ENCODE data around the gene PGM1.

Gene PGM1

DNA sequence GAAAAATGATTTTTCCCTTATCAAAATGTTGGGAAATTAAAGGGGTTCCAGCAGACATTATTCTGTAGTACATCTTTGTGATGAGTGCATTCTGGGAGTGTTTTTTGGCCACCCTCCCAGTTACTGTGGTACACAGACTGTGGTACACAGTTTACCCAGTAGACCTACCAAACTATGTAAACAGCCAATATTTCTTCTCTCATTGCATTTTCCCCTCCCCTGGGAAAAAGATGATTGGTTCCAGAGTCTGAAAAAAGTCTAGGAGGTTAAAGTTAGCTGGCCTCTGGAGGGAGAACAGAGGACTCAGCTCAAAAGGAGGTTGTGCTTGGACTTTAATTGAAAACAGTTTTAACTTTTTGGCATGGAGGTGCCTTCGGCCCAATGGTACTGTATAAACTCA, 42.5 kb downstream of the PGM1 start:
- no peak for DNase-seq

DNA sequence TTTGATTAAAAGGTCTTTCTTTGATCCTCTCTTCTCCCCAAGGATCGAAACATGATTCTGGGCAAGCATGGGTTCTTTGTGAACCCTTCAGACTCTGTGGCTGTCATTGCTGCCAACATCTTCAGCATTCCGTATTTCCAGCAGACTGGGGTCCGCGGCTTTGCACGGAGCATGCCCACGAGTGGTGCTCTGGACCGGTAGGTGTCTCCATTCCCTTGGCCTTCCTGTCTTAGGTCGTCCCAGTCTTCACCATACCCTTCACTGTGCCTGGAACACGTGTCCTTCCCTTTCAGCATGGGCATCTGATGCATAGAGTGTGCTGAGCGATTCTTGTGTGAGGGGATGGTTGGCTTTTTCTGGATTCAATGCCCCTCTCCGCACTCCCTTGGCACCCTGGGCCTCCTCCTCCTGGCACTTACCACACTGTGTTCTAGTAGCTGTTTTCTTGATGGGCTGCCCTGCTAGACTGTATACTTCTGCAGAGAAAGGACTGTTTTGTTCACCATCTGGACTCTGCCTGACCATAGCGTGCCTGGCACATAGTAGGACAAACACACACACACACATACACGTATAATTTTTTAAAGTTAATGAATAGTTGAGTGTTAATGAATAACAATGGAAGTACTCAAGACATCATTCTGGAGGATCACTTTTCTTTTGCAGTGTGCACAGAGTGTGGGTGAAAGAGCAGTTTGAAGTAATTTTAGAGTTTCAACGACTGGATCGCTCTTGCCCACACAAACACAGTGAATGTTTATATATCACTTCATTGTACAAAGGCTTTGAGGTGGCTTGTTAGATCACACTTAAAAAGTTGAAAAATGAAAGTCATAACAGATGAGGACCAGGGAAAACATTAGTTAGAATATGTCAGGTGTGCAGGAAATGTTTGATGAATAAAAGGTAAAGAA, 43.2 kb downstream of the PGM1 start:
- DNase-seq = no peak

DNA sequence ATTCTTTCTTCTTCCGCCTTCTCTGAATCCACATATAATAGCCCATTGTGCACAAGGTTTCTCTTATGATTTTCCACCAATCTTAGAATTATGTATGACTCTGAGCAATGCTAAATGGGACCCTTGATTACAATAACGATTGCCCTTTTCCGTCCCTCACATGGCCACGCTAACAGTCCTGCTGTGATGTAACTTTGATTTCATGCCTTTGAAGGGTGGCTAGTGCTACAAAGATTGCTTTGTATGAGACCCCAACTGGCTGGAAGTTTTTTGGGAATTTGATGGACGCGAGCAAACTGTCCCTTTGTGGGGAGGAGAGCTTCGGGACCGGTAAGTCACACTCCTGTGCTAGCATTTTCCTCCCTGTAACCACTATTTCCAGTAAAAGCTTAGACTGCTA, 45.3 kb downstream of the PGM1 start:
- DNase-seq = no peak

DNA sequence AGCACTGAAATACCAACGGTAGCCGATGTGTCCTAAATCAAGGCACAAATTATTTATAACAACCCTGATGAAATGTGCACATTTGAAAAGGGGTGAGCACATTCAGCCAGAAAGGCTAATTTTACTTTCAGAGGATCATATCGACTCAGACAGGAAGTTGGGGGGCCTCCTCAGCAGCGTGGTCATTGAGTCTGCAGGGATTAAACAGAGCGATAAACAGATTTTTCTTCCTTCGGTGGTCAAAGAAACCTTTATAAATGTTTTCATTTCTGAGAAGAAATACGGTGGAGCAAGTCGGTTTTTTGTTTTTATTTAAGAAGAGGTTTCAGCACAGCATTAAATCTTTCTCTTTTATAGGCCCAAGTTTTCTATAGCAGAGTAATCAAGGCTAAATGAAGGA, 45.7 kb downstream of the PGM1 start:
- no peak for DNase-seq

DNA sequence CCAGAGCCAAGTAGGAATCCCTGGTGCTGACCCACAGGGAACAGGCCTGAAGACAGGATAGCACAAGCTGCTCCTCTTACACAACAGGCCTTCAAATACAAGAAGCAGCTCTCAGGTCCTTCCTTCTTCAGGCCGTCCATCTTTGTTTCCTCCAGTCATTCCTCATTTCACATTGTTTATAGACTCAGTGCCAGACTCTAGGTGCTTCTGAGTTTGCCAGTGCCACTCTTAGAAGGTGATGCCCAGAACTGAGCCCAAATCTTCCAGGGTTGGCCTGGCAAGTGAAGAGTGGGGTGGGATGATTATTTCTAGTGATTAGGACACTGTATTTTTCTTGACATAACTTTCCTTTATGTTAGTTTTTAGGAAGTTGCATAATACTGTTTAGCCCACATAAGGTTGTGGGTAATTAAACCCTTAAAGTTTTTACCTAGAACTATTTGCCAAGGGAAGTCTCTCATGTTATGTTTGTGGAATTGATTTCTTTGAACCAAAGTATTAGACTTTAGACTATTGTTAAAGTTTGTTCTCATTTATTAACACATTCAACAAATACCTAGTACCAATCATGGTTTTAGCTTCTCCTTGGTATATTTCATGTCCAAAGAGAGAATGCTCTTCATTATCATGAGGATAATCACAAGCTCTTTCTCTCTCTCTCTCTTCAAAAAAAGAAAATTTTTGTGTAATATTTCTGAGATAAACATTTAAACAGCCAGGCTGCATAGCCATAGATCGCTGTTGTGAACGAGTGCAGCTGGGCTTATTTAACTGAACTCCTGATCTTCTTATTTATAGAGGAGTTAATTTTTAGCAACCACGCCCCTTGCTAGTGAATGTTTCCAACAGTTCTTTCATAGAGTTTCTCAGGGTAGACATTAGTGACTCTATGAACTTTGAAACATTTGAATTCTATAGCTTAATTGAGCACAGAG, 47.7 kb downstream of the PGM1 start:
- no peak for DNase-seq

DNA sequence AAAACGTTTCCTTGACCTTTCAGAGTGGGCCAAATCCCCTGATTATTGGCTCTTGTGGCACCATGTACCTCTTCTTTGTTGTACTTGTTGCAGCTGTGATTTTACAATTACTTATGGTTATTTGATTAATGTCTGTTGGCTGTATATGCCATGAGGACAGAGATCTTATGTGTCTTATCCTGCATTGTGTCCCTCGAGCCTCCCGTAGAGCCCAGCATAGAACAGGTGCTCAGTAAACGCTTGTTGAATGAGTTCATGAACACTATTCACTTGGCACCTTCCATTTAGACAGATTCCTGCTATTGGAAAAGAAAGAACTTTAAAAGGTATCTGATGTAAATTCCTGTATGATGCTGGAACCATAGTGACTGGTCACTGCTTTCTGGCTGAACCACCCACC, 48.4 kb downstream of the PGM1 start:
- DNase-seq = no peak

DNA sequence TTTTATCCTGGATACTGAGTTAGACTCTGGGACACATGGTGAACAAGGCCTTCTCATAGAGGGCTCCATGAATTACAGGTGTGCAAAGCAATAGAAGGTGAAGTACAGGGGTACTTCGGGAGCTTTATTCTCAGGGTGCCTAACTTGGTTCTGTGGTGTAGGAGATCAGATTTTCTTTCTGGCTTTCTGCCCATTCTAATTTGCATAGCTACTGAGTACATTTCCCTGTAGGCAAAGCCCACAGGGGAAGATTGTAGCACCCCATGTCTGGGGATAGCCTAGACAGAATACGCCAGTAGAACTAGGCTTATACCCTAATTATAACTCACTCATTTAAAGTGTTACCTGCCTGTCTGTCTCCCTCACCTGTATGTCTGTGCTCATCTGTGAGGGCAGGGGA, 49.7 kb downstream of the PGM1 start:
- DNase-seq = no peak

DNA sequence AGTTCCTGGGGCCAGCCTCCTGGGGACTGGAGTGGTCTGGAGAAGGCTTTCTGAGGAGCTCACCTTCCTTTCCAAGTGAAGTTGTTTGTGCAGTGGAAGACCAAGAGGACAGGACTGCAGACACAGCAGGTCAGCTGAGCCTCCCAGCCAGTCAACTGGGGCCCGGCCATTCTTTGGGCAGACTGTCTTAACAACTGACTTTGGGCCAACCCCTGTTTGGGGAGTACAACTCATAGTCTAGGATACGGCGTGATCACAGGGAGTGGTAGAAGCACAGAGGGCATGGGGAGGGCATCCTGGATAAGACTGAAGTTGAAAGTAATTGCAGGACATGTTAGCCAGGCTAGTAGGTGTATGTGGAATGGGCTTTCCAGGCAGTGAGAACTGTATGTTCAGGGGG, 50.3 kb downstream of the PGM1 start:
- DNase-seq = no peak

DNA sequence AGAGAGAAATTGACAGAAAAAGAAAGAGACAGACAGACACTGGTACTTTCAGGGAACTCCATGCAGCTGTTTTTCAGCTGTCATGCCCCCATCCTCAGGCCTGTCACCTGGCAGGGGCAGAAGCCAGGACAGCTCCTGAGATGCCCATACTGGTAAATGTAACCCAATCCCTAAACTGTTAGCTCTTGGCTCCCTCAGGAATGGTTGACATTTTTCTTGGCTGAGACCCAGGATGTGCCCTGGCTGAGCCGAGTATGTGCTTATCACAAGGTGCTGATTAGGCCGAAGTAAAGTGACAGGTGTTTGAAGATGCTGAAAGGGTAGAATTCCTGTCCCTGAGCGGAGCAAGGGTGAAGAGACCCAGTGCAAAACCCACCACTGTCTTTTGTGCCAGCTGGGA, 50.7 kb downstream of the PGM1 start:
- DNase-seq = no peak

DNA sequence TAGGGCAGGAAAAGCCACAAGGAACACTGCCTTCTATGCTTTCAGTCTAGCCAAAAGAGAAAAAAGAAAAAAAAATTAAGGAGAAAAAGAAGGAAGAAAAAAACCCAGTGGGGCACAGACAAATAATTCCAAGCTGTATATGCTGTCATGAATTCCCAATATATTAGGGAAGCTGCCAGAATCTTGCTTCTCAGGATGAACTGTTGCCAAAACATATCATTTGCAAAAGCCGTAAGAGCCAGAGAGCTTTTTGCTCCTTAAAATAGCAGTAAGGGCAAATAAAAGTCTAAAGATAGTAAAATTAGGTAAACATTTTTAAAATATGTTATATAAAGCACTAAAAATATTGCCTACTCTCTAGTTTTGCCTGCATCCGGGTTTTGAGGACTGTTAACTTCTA, 52.1 kb downstream of the PGM1 start:
- no peak for DNase-seq

DNA sequence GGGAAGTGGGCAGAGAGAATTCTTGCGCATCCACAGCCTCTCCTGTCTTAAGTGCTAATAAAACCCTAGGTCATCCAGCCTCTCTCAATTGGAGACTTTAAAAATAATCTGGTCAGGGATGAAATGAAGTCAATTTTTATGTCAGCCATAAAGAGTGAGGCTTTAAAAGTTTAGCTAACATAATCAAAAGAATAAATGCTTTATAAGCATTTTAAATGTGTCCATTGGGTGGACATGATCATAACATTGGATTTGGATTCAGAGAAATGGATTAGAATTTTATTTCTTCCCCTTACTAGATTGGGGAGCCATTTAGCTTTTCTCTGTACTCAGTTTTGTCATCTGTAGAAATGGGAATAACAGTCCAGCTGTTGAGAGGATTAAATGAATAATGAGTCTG, 55.5 kb downstream of the PGM1 start:
- no peak for DNase-seq

DNA sequence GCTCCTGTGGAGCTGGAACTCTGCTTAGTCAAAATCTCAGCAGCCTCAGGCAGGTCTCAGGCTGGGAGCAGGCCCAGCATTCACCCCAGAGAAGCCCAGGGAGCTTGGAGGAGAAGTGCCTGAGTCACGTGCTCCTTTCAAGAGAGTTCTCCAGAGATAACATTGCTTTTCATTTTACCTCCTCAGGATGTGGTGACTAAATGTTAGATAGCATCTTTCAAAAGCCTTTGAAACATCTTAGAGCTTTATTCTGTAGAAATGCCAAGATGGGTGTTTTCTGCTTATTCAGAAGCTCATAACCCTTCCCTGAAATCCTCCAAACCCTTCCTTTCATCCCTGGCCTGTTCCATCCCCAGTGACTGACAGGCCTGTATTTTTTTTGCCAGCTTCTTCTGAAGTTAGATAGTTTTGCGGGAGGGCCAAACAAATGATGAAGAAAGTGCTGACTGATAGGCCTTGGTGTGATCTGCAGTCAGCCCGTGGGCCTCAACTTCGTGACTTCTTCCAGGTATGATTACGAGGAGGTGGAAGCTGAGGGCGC, 58.0 kb downstream of the PGM1 start:
- DNase-seq = no peak

DNA sequence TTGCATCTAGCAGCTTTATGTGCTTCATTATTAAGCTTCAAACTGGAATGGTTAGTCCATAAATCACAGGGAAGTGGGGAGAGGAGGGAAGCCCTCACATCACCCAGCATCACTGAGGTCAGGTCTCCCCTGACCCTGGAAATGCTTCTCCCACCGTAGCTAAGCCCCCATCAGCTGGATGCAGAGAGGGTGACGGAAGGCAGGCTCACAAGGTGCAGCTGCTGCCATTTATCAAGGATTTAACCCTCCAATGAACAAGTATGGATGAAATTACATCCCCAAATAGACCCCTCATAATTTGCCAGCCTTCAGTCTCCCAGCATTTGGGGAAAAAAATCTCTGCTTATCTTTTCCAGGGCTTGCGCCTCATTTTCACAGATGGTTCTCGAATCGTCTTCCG, 60.8 kb downstream of the PGM1 start:
- no peak for DNase-seq

DNA sequence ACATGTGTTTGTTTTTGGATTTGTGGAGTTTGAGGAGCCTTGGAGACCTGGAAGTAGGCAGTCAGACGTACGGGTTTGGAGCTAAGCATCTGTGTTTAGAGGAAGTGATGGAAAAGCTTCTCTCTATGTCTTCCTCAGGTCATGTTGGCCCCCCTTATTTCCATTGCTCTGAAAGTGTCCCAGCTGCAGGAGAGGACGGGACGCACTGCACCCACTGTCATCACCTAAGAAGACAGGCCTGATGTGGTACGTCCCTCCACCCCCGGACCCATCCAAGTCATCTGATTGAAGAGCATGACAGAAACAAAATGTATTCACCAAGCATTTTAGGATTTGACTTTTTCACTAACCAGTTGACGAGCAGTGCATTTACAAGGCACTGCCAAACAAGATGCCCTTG, 66.2 kb downstream of the PGM1 start:
- DNase-seq = no peak

DNA sequence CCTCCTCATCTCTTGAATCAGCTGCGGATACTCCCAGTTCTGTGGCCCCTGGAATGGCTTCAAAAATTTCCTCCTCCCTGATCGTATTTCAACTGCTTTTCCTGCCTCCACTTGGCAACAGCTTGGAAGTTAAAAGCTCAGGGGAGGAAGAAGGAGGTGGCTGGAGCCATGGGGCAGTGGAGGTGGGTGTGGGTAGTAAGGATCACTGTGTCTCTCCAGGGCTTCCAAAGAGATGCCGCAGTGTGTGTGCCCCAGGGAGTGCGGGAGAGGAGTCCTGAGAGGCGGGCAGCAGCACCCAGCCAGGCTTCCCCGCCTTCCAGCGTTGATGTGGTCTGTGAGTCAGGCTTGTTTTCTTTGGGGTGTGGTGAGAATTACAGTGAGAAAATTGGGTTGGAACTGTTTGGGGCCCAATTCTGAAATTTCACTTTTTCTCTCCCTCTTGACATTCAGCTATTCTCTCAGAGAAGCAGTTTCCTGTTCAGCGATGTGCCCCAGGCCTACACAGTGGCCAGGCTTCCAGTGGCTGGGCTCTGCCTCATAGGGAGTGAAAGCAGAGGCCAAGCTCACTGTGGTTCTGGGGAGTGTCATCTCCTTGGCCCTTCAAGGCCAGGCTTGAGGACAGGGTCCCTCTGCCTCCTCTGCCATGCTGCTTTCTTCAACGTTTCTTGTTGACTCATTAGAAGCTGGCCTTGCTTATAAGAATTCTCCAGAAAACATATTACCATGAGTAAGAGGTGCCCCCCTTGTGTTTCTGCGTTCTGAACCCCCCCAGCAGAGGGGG, 69.0 kb downstream of the PGM1 start:
- no peak for DNase-seq

DNA sequence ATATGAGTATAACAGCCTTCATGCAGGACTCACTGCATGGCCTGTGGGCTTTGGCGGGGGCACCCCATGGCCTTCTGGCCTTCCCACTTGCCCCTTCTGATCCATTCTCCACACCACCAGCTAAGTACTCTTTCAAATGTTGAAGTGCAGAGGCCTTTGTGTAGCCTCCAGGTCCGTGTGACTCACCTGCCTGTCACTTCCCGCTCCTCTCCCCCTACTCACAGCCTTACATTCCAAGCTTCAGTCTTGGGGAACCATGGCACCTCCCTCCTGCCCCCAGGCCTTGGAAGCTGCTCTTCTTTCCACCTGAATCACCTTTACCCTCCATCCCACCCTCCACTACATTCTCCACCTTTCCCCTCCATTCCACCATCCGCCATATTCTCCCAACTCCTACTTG, 69.6 kb downstream of the PGM1 start:
- DNase-seq = no peak

DNA sequence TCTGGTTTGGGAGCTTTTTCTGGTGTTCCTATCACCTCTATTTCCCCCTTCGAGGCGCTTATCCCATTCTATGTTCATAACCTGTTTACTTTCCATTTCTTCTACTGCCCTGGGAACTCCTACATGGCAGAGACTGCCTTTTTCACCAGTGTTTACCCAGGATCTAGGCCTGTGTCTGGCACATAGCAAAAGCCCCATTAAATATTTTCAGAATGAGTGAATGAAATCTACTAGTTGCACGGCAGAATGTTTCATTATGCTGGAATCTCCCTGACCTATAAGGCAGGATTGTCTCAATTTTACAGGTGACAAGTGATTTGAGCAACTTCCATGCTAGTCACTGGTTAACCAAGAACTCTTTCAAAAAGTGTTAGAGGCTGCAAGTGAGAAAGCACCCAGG, 70.1 kb downstream of the PGM1 start:
- DNase-seq = no peak

DNA sequence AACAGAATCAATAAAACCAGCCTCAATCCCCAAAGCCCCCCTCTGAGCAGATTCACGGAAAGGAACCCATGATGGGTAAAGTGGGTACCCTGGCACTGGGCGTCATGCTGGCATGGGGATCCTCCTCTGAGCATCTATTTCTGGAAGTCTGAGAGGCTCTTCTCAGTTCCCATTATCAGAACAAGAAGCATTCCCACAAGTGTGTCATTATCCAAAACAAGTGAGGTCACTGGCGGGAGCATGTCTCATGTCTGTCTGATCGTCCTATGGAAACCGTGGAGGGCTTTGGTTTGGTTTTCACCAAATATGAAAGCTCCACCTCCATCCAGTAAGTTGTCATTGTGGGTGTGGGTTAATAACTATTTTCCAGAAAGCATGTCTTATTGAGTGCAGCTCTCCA, 70.7 kb downstream of the PGM1 start:
- DNase-seq = no peak

DNA sequence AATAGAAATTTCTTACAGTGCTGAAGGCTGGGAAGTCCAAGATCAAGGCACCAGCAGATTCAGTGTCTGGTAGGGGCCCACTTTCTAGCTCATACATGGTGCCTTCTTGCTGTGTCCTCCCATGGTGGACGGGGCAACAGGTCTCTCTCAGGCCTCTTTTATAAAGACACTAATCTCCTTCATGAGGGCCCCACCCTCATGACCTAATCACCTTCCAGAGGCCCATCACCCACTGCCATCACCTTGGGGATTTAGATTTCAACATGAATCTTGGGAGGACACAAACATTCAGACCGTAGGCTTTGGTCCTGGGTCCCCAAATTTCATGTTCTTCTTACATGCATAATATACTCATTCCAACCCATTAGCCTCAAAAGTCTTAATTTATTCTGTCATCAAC, 71.5 kb downstream of the PGM1 start:
- no peak for DNase-seq

DNA sequence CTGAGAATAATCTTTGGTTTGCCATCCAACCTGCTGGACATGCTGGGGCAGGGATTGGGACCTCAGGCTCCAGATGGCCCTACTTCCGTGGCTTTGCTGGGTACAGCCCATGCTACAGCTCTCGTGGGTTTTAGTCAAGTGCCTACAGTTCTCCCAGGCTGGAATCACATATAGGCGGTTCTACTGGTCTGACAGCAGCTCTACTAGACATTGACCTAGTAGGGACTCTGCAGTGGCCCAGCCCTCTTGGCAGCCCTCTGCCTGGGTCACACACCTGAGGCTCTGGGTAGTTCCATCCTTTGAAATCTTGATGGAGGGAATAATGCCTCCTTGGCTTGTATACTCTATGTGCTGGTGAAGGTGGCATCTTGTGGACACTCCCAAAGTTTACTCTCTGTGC, 72.2 kb downstream of the PGM1 start:
- no peak for DNase-seq

DNA sequence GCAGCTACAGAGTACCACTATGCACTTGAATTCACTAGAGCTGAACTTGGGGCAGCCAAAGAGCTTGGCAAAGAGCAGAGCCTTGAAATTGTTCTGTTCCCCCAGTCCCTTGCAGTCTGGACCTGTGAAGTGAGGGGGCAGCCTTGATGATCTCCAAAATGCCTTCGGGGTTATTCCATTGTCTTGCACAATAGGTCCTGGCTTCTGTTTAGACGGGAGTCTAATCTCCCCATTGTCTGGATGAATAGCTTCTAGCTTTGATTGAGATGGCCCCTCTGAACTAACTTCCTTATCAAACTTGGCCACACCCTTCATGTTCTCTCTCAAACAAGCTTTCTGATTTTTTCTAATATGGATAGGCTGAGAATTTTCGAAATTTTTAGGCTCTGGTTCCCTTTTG, 72.6 kb downstream of the PGM1 start:
- DNase-seq = no peak

DNA sequence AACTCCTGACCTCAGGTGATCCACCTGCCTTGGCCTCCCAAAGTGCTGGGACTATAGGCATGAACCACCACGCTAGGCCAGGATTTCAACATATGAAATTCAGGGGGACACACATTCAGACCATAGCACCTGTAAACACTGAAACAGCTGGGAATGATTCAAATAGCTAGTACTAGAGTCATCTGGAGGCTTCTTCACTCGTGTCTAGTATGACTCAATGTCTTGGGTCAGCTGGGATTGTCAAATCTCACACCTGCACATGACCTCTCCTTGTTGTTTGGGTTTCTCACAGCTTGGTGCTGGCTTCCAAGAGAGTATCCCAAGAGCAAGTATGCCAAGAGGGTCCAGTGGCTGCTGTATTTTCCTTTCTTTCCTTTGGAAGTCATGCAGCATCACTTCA, 75.1 kb downstream of the PGM1 start:
- no peak for DNase-seq

Measured in cortex of kidney (tissue), 1 donor.